ENCODE data around the gene PHIP. TPM values are rescaled to one million over a fixed set of nuclear protein-coding genes. Genes with fewer than 3 reads are reported as not detected.
"Not testable (repeated sequence)": the region's sequence is repeated elsewhere in the genome, so short reads cannot be mapped to it uniquely, and the experiment has no call there.

PHIP gene
- total and polyA plus RNA-seq, 10 of the 15 experiments (the other 5 are each of a cell fraction or from before 2014, with no cell fraction given): 8.5 to 34.6 (median 17.9) TPM

GRCh38 chr6:78896227-78896626, 181.8 kb downstream of the PHIP start:
- DNase-seq (ENCODE audit: low read depth, low spot score) (no peak), ATAC-seq (no peak), FAIRE-seq (no peak)
- 100% methylated on average over 2 of the region's 2 CpGs for WGBS (ENCODE audit: insufficient coverage, insufficient replicate concordance, low lambda C conversion rate, missing lambda C conversion rate)
- no peak overlapping the region for H3K27ac ChIP-seq (ENCODE audit: control insufficient read depth, insufficient read depth)
- in situ Hi-C loops (cut with MboI): no loop called here
- no TSS peak for BruUV-seq (replicated peaks)
- TF ChIP-seq NFYA (IDR thresholded peaks at IDR 0.05; ENCODE audit: borderline replicate concordance, low read depth, low read length) (no peak), RUNX3 (IDR thresholded peaks at IDR 0.05; ENCODE audit: low read length) (no peak), FOS (IDR thresholded peaks at IDR 0.05; ENCODE audit: borderline replicate concordance, extremely low read depth, insufficient read length) (no peak), ESRRA (IDR thresholded peaks at IDR 0.05; ENCODE audit: low read length) (no peak), RAD21 (IDR thresholded peaks at IDR 0.05; ENCODE audit: insufficient read depth, low read depth, low read length) (no peak), RCOR1 (conservative IDR thresholded peaks at IDR 0.05; ENCODE audit: low read depth, low read length) (no peak), STAT3 (IDR thresholded peaks at IDR 0.05; ENCODE audit: low read depth, low read length) (no peak), BCL11A (IDR thresholded peaks at IDR 0.05; ENCODE audit: low read depth, low read length) (no peak), SIN3A (IDR thresholded peaks at IDR 0.05; ENCODE audit: low read depth, low read length) (no peak), MLLT1 (IDR thresholded peaks at IDR 0.05) (no peak), SP1 (IDR thresholded peaks at IDR 0.05; ENCODE audit: low read depth, low read length) (no peak)
- TF ChIP-seq, protein P1, sequence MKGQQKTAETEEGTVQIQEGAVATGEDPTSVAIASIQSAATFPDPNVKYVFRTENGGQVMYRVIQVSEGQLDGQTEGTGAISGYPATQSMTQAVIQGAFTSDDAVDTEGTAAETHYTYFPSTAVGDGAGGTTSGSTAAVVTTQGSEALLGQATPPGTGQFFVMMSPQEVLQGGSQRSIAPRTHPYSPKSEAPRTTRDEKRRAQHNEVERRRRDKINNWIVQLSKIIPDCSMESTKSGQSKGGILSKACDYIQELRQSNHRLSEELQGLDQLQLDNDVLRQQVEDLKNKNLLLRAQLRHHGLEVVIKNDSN (IDR thresholded peaks at IDR 0.05; ENCODE audit: borderline replicate concordance, extremely low read length, insufficient read depth, low read depth, low read length): no peak
- no peak overlapping the region for H2AFZ ChIP-seq (ENCODE audit: control insufficient read depth, low read depth, low read length)
- no peaks in the 10 kb centered on the region for H3K9me3 ChIP-seq (replicated peaks; ENCODE audit: control insufficient read depth, insufficient read depth, low read length)
- H3K79me2 ChIP-seq (ENCODE audit: control insufficient read depth, insufficient read depth, low read length): no peaks in the 10 kb centered on the region
- H3K36me3 ChIP-seq (ENCODE audit: control insufficient read depth in 2 of 2, insufficient read depth in 2 of 2, low read length in 1 of 2): no peaks in the 10 kb centered on the region
- H3K4me2 ChIP-seq (ENCODE audit: control insufficient read depth, insufficient read depth): no peak overlapping the region
- ChIA-PET SMC1A (ENCODE audit: uncharacterized antibody, unreplicated experiment) (interaction anchor here (1.4 kb wide), 1 partner anchor 15 kb away, joined by 5 read pairs; no protein-coding TSS in a partner anchor), CTCF (interaction anchor here (0.7 to 1.1 kb wide), 2 partner anchors 11 to 284 kb away, joined by 3 read pairs; no protein-coding TSS in a partner anchor), POLR2A (interaction anchor here (0.6 kb wide), 1 partner anchor 1044 kb away, joined by 3 read pairs; no protein-coding TSS in a partner anchor), RAD21 (ENCODE audit: unreplicated experiment) (no interaction called here)
- intact Hi-C loops (cut with micrococcal nuclease; ENCODE audit: unreplicated experiment): no loop called here
- no peaks in the 10 kb centered on the region for H3K4me1 ChIP-seq (ENCODE audit: control insufficient read depth, insufficient read depth, low read length)
- no peaks in the 10 kb centered on the region for H4K20me1 ChIP-seq (ENCODE audit: control insufficient read depth, insufficient read depth)
- no peak overlapping the region for H3K4me3 ChIP-seq
- H3K27me3 ChIP-seq (replicated peaks in 1 of 2; ENCODE audit: control insufficient read depth in 2 of 2, insufficient read depth in 2 of 2, low read length in 1 of 2): no peaks in the 10 kb centered on the region
- no peak overlapping the region for H3K9ac ChIP-seq (ENCODE audit: control insufficient read depth, insufficient read depth, low read length)

- H3K9ac ChIP-seq (ENCODE audit: control insufficient read depth, insufficient read depth, low read length); H4K20me1 ChIP-seq (ENCODE audit: control insufficient read depth, insufficient read depth); H3K27me3 ChIP-seq (replicated peaks in 1 of 2; ENCODE audit: control insufficient read depth in 2 of 2, insufficient read depth in 2 of 2, low read length in 1 of 2); H3K9me3 ChIP-seq (replicated peaks; ENCODE audit: control insufficient read depth, insufficient read depth, low read length); H3K79me2 ChIP-seq (ENCODE audit: control insufficient read depth, insufficient read depth, low read length); ATAC-seq; SMC1A ChIA-PET (ENCODE audit: uncharacterized antibody, unreplicated experiment); BruUV-seq (replicated peaks); H3K27ac ChIP-seq (ENCODE audit: control insufficient read depth, insufficient read depth); H2AFZ ChIP-seq (ENCODE audit: control insufficient read depth, low read depth, low read length); H3K4me2 ChIP-seq (ENCODE audit: control insufficient read depth, insufficient read depth); in situ Hi-C loops (cut with MboI); POLR2A ChIA-PET; H3K4me3 ChIP-seq; FAIRE-seq; H3K4me1 ChIP-seq (ENCODE audit: control insufficient read depth, insufficient read depth, low read length); intact Hi-C loops (cut with micrococcal nuclease; ENCODE audit: unreplicated experiment); H3K36me3 ChIP-seq (ENCODE audit: control insufficient read depth in 2 of 2, insufficient read depth in 2 of 2, low read length in 1 of 2); RAD21 ChIA-PET (ENCODE audit: unreplicated experiment); CTCF ChIA-PET; DNase-seq (ENCODE audit: low read depth, low spot score): not testable (repeated sequence)
- WGBS (ENCODE audit: insufficient coverage, insufficient replicate concordance, low lambda C conversion rate, missing lambda C conversion rate): over 99% methylated on average over 5 of the region's 5 CpGs
Observed at GRCh38 chr6:78889901-78890300, 188.2 kb downstream of the PHIP start.

Measured in GM12878 (cell line).